WI38 (cell line): Measurements from ENCODE around the gene CEMIP2.
"Not testable (repeated sequence)": the region's sequence is repeated elsewhere in the genome, so short reads cannot be mapped to it uniquely, and the experiment has no call there.

Source experiments
- H3K4me3 ChIP-seq: 2 replicates; pipeline ENCODE4 v1.5.1; 2011; ENCODE audit warnings: low read depth, mild to moderate bottlenecking, control low read depth, low read length
- CTCF ChIP-seq: IDR thresholded peaks from 2 replicates; pipeline ENCODE4 v1.5.1; 2012; ENCODE audit warnings: low read depth, mild to moderate bottlenecking, control low read depth, low read length

Gene CEMIP2

DNA sequence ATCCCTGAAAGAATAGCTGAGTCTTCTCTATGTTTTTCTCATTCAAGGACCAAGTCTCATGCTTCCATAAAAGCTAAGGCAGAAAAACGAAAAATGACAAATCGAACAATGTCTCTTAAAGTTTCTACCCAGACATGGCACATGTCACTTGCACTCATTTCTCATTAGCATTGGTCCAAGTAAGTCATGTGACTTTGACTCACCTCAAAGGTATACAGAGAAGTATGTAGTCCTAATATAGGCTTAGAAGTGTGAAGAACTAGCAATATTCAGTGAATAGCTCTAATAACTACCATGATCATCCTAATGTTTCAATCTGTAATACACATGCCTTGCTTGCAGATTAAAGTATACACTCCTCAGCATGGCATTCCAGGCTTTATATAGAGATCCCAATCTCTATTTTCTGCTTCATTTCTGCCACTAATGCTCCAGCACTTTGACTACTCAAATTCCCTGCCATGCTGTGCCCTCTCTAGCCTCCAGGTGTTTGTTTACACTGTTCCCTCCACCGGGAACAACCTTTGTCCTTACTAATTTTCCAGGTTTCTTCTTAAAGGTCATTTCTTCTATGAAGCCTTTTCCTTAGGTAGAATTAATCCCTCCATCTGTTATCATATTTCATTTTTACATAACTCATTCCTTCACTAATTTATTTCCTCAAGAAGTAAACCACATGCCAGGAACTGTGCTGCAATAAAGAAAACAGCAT lies 98.9 kb downstream of the CEMIP2 start:
- H3K4me3 ChIP-seq: no peak overlapping the region
- TF ChIP-seq CTCF: no peak

DNA sequence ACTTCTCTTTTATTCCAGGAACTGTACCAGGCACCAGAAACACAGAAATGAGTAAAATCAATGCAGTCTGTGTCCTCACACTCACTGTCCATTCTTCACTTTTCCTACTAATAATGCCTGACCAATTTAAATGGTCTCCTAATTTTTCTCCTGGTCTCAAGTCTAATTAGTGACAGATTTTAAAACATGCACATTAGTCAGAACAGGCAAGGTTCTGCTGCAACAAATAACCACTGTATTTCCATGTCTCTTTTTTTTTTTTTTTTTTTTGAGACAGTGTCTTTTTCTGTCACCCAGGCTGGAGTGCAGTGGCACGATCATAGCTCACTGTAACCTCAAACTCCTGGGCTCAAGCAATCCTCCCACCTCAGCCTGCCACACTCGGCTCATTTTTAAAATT lies 99.6 kb downstream of the CEMIP2 start:
- no peak for TF ChIP-seq CTCF
- no peak overlapping the region for H3K4me3 ChIP-seq

GRCh38 chr9:71665247-71665646 lies 103.1 kb downstream of the CEMIP2 start:
- TF ChIP-seq CTCF: no peak

GRCh38 chr9:71664566-71664965 lies 103.7 kb downstream of the CEMIP2 start:
- no peak for TF ChIP-seq CTCF
- H3K4me3 ChIP-seq: no peak overlapping the region

More at GRCh38 chr9:71665247-71665646, 103.1 kb downstream of the CEMIP2 start:
- no peak overlapping the region for H3K4me3 ChIP-seq

- TF ChIP-seq CTCF: no peak
- no peak overlapping the region for H3K4me3 ChIP-seq
These were observed 104.3 kb downstream of the CEMIP2 start for GRCh38 chr9:71663931-71664459.

- no peak overlapping the region for H3K4me3 ChIP-seq
- no peak for TF ChIP-seq CTCF
These were observed 105.1 kb downstream of the CEMIP2 start for GRCh38 chr9:71663216-71663615.

GRCh38 chr9:71662082-71662481 lies 106.2 kb downstream of the CEMIP2 start:
- H3K4me3 ChIP-seq: no peak overlapping the region
- no peak for TF ChIP-seq CTCF

GRCh38 chr9:71657276-71657675 lies 111.0 kb downstream of the CEMIP2 start:
- H3K4me3 ChIP-seq: not testable (repeated sequence)
